Measurements from ENCODE around the gene MRPS24. TPM values are rescaled to one million over a fixed set of nuclear protein-coding genes. Genes with fewer than 3 reads are reported as not detected.
"Not testable (repeated sequence)": the region's sequence is repeated elsewhere in the genome, so short reads cannot be mapped to it uniquely, and the experiment has no call there.

Gene MRPS24
- total RNA-seq, 1 experiment from 2014 or later: 135 TPM

- CTCF ChIA-PET: interaction anchor here (0.8 to 2.9 kb wide), 2 partner anchors 252 to 395 kb away, joined by 3 to 16 read pairs; partner anchors contain the start of gene STK17A
Measured at GRCh38 chr7:43834463-43835251, 34.7 kb downstream of the MRPS24 start.

GRCh38 chr7:43830917-43831316 lies 38.4 kb downstream of the MRPS24 start:
- Mint-ChIP-seq H3K36me3 (peaks cover 31% of the 10 kb centered on the region), H3K9me3 (peaks cover 42% of the 10 kb centered on the region), H3K4me1 (peaks cover 28% of the 10 kb centered on the region)
- H3K27me3 Mint-ChIP-seq (ENCODE audit: low read depth); ATAC-seq; CTCF ChIA-PET; POLR2A ChIA-PET; DNase-seq (ENCODE audit: low spot score); H3K4me3 Mint-ChIP-seq; H3K27ac Mint-ChIP-seq: not testable (repeated sequence)

More at GRCh38 chr7:43834463-43835251, 34.7 kb downstream of the MRPS24 start:
- POLR2A ChIA-PET: interaction anchor here (0.8 to 1.3 kb wide), 1 partner anchor 252 kb away, joined by 3 read pairs; the partner anchor contains the start of gene STK17A
- Mint-ChIP-seq H3K4me3 (no peak overlapping the region), H3K4me1 (peaks cover 5% of the 10 kb centered on the region; the same call in 1 of the 2 replicates), H3K9me3 (peaks cover 33% of the 10 kb centered on the region), H3K27me3 (ENCODE audit: low read depth) (no peaks in the 10 kb centered on the region), H3K36me3 (peaks cover 29% of the 10 kb centered on the region), H3K27ac (no peak overlapping the region)
- DNase-seq (ENCODE audit: low spot score) (no peak), ATAC-seq (no peak)
- TF ChIP-seq ESRRA (CRISPR knock-in tag; IDR thresholded peaks at IDR 0.05; ENCODE audit: borderline replicate concordance): no peak
- TF ChIP-seq ATF3 (CRISPR knock-in tag; conservative IDR thresholded peaks at IDR 0.05): no peak
- TF ChIP-seq JUN (CRISPR knock-in tag; IDR thresholded peaks at IDR 0.05): no peak
- no peak for TF ChIP-seq ZNF396 (CRISPR knock-in tag; IDR thresholded peaks at IDR 0.05; ENCODE audit: borderline replicate concordance)
- no peak for TF ChIP-seq STAT6 (CRISPR knock-in tag; conservative IDR thresholded peaks at IDR 0.05; ENCODE audit: low read depth)

- DNase-seq (ENCODE audit: low spot score) (no peak), ATAC-seq (no peak)
- TF ChIP-seq KAT7 (CRISPR knock-in tag; IDR thresholded peaks at IDR 0.05; ENCODE audit: borderline replicate concordance): no peak
- TF ChIP-seq STAT6 (CRISPR knock-in tag; conservative IDR thresholded peaks at IDR 0.05; ENCODE audit: low read depth): no peak
- TF ChIP-seq ZNF121 (CRISPR knock-in tag; IDR thresholded peaks at IDR 0.05): no peak
- no peak for TF ChIP-seq EMX1 (CRISPR knock-in tag; IDR thresholded peaks at IDR 0.05)
- no peak for TF ChIP-seq ATF6 (CRISPR knock-in tag; IDR thresholded peaks at IDR 0.05)
- TF ChIP-seq GABPB1 (CRISPR knock-in tag; IDR thresholded peaks at IDR 0.05): no peak
- no peak for TF ChIP-seq ZBTB43 (CRISPR knock-in tag; IDR thresholded peaks at IDR 0.05)
- TF ChIP-seq ZMAT4 (CRISPR knock-in tag; IDR thresholded peaks at IDR 0.05): no peak
- no peak for TF ChIP-seq ZNF219 (CRISPR knock-in tag; IDR thresholded peaks at IDR 0.05; ENCODE audit: borderline replicate concordance)
- Mint-ChIP-seq H3K27me3 (ENCODE audit: low read depth) (peaks cover 27% of the 10 kb centered on the region), H3K4me3 (no peak overlapping the region), H3K36me3 (peaks cover 7% of the 10 kb centered on the region), H3K9me3 (peaks cover 20% of the 10 kb centered on the region), H3K4me1 (peaks cover 32% of the 10 kb centered on the region), H3K27ac (no peak overlapping the region)
- CTCF ChIA-PET: interaction anchor here (1.3 to 1.5 kb wide), 2 partner anchors 13 to 243 kb away, joined by 6 to 10 read pairs; partner anchors contain the start of gene STK17A
- POLR2A ChIA-PET: interaction anchor here (1.1 kb wide), 1 partner anchor 243 kb away, joined by 3 read pairs; the partner anchor contains the start of gene STK17A
Measured at GRCh38 chr7:43825391-43825808, 43.9 kb downstream of the MRPS24 start.

Data from WTC11 (cell line).